GM12873 (cell line): ENCODE measurements around the gene CENPB.
A peak's percentile ranks its signal among the peaks of the same experiment; 100 is the strongest.

Experiments
- CTCF ChIP-seq: IDR thresholded peaks from 2 replicates; pipeline ENCODE4 v1.5.1; 2012; ENCODE audit warnings: low read depth, mild to moderate bottlenecking, moderate library complexity, low read length, control low read depth; ENCODE audit not compliant: insufficient read depth; ENCODE audit errors: missing control alignments

Gene CENPB

GRCh38 chr20:3800256-3800877, 13.8 kb upstream of the CENPB start:
- TF ChIP-seq CTCF: no peak

- TF ChIP-seq CTCF: no peak
Measured at GRCh38 chr20:3798908-3799248, 12.3 kb upstream of the CENPB start.

GRCh38 chr20:3798373-3798768, 11.8 kb upstream of the CENPB start:
- no peak for TF ChIP-seq CTCF

GRCh38 chr20:3797592-3798372, 11.2 kb upstream of the CENPB start:
- TF ChIP-seq CTCF: no peak

- TF ChIP-seq CTCF: no peak
Measured at GRCh38 chr20:3797226-3797545, 10.6 kb upstream of the CENPB start.

GRCh38 chr20:3796477-3797225, 10.1 kb upstream of the CENPB start:
- no peak for TF ChIP-seq CTCF

GRCh38 chr20:3795511-3796468, 9.2 kb upstream of the CENPB start, which contains the start of gene CDC25B:
TSS of gene CDC25B (plus strand) at chr20:3796310. CDS start at chr20:3796532, 222 bp downstream.
- peak; percentile 62 for TF ChIP-seq CTCF
